UCSD-AML1 (cell line): ENCODE results near the gene PPRC1.

Experiments used
- DNase-seq: peaks from one replicate; lab custom pipeline; 2025; ENCODE audit not compliant: unreplicated experiment; lab: John Stamatoyannopoulos, UW

The PPRC1 gene, protein sequence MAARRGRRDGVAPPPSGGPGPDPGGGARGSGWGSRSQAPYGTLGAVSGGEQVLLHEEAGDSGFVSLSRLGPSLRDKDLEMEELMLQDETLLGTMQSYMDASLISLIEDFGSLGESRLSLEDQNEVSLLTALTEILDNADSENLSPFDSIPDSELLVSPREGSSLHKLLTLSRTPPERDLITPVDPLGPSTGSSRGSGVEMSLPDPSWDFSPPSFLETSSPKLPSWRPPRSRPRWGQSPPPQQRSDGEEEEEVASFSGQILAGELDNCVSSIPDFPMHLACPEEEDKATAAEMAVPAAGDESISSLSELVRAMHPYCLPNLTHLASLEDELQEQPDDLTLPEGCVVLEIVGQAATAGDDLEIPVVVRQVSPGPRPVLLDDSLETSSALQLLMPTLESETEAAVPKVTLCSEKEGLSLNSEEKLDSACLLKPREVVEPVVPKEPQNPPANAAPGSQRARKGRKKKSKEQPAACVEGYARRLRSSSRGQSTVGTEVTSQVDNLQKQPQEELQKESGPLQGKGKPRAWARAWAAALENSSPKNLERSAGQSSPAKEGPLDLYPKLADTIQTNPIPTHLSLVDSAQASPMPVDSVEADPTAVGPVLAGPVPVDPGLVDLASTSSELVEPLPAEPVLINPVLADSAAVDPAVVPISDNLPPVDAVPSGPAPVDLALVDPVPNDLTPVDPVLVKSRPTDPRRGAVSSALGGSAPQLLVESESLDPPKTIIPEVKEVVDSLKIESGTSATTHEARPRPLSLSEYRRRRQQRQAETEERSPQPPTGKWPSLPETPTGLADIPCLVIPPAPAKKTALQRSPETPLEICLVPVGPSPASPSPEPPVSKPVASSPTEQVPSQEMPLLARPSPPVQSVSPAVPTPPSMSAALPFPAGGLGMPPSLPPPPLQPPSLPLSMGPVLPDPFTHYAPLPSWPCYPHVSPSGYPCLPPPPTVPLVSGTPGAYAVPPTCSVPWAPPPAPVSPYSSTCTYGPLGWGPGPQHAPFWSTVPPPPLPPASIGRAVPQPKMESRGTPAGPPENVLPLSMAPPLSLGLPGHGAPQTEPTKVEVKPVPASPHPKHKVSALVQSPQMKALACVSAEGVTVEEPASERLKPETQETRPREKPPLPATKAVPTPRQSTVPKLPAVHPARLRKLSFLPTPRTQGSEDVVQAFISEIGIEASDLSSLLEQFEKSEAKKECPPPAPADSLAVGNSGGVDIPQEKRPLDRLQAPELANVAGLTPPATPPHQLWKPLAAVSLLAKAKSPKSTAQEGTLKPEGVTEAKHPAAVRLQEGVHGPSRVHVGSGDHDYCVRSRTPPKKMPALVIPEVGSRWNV (N-terminal part only)

DNA sequence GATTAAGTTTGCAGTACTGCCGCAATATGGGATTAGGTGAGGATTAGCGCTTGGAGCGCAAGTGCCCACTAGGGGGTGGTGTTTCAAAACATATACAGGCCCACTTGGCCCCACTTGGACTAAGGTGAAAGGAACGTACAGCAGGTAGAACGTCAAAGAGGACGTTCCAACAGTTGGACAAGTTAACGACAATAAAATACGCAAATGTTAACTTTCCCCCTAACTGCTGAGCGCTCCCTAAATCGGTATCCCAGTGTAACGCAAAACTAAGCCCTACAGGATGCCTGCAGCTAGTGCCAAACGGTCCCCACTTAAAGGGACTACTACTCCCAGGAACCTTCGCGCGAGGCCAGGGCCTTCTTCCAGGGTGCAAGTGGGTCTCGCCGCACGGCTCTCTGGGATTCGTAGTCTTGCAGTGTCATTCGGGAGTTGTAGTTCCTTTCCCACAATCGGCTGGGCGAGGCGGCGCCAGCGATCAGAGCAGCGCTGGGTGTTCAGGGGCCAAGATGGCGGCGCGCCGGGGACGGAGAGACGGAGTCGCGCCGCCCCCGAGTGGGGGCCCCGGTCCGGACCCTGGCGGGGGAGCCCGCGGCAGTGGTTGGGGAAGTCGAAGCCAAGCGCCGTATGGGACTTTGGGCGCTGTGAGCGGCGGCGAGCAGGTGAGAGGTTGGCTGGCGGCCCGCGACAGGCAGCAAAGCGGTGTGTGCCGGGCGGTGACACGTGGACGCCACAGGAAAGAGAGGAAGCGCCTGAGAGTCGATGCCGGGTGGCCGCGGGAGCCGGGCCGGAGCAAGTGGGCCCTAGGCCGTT is at the start of gene PPRC1:
PPRC1 (plus strand) TSS at position 478 of the 810 bp plus-strand sequence; CDS start at position 507, 29 bp downstream.
- DNase-seq = peak; percentile 96

DNA sequence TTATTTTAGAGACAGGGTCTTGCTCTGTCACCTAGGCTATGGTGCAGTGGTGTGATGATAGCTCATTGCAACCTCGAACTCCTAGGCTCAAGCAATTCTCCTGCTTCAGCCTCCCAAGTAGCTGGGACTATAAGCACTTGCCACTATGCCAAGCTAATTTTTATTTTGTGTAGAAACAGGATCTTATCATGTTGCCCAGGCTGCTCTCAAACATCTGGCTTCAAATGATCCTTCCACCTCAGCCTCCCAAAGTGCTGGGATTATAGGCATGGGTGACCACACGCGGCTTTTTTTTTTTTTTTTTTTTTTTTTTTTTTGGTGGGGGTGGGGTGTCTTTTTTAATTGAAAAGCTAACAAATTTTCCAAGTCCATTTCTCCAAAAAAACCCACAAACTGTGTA is 49.3 kb upstream of the PPRC1 start:
- no peak for DNase-seq

DNA sequence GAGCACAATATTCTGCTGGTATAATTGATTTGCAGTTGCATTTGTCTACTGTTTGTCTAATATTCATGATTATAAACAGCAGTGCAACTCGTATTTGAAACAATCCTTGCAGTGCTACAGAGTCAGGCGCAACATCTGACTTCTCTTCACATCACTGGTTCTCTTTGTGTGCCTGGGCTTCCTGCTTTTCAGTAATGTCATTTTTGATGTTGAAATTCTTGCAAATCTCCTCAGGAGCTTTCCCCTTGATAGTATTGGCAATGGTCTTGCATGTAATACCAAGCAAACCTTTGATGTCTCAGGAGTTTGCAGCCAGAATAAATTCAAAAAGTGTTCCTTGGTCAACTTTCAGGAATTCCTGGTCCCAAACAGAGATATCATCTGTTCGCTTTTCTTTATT is 47.5 kb upstream of the PPRC1 start:
- no peak for DNase-seq

DNA sequence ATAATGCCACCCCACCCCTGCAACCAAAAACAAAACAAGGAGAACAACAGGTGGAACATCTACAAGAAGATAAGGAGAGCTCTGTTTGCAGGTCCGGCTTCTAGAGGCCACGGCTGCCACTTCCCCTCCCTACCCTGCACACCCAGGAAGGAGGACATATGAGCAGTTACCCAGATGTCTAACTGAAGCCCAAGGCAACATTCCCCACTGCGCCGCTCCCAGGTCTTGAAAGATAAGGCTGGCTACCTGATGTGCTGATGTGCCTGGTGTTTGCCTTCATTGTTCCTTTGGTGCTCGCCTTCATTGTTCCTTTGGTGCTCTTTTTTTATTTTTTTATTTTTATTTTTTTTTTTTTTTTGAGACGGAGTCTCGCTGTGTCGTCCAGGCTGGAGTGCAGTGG is 46.6 kb upstream of the PPRC1 start:
- no peak for DNase-seq

DNA sequence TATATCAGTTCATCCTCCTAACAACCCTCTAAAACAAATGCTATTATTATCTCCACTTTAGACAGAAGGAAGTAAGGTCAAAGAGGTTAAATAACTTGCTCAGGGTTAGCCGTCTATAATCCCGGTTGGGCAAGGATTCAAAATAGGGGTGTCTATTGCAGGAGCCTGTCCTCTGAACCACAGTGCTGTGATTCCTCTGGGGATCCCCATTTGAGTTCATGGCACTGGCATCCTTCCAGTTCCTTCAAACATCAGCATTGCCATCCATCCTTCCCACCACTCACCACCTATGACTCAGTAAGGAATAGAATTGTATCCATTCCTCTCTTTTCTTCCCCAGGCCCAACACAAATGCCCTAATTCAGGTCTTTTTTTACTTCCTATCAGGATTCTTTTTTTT is 42.1 kb upstream of the PPRC1 start:
- no peak for DNase-seq

DNA sequence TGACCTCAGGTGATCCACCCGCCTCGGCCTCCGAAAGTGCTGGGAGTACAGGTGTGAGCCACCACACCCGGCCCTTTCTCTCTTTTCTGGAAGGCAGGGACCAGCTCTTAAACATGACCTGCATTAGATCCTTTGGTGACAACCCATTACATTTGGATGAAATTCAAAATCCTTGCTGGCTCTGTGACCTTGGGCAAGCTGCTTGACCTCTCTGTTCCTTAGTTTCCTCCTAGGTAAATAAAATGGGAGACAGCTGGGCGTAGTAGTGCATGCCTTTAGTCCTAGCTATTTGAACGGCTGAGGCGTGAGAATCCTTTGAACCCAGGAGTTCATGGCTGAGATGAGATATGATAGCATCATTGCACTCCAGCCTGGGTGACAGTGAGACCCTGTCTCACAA is 36.4 kb upstream of the PPRC1 start:
- DNase-seq = no peak

DNA sequence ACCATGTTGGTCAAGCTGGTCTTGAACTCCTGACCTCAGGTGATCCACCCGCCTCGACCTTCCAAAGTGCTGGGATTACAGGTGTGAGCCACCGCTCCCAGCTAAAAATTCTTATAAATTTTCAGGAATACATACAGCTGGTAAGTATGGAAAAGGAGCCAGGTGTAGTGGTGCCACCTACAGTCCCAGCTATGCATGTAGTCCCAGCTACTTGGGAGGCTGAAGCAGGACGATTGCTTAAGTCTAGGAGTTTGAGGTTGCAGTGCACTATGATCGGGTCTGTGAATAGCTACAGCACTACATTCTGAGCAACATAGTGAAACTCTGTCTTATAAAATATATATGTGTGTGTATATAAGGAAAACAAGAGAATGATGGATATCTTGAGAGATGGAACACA is 31.7 kb upstream of the PPRC1 start:
- DNase-seq = no peak

DNA sequence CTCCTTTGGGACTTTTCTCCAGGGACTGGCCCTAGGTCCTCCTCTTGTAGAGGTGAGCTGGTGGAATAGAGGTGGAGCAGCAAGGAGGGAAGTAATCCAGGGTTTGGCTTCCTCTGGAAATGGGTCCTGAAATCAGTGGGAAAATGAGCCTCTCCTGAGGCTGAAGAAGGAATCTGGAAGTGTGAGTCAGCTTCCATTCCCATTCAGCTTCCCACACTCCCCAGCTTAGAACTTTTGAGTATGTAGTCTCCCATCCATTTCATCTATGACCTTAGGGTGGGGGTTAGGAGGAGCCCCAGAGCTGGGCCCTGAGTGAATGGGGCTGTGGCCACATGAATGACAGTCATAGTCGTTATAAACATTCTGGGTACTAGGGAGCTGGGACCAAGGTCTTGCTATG is 30.4 kb upstream of the PPRC1 start:
- DNase-seq = no peak

DNA sequence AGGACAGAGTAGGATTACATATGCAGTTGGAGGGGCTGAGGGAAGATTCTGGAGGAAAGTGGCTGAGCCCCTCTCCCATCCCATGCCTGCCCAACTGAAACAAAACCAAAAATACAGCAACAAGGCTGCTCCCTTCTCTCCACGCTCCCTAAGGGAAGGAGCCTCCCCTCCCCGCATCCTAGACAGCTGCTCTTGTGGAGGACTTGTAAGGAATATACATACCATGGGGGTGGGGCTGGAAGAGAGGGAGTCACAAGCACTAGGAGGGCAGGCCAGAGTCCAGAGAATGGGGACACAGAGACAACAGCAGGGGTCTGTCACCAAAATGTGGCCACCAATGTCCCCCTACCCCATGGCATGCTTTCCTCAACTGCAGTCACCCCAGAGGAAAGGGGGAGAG is 25.8 kb upstream of the PPRC1 start:
- DNase-seq = no peak

DNA sequence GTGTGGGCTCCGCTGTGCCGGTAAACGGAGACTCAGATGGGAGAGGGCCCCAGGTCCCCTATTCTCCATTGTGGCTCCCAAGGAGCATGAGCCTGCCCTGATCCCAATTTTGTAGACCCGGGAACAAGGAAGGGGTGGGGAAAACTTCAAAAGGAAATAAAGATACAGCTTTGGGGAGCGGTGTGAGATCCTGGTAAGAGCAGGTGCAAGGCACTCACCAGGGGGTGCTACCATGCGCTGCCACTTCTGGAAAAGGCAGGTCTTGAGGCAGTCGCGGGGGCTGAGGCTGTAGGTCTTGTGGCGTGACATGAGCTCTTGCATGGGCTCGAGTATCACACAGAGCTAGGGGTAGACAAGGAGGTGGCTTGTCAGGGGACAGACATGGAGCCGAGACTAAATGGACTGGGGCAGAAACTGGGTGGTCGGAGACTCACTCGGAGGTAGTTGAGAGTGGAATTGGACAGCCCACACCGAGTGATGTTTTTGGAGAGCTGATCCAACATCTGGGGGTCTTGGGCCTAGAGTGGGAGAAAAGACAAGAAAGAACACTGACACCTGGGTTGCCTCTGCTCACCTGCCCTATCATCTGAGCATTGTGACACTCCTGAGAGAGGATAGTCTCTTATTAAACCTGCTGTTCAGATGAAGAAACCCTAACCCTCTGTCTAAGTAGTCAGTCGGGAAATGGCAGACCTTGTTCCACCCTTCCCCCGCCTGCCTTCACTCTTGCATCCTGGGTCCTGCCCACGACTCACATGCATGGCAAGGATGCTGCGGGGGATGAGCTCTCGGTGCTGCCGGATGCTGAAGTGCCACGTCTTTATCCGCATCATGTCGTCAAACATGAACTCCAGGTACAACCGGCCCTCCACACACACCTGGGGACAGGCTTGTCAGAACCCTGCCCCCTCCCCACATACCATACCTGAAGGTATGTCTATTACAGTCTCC is 23.4 kb upstream of the PPRC1 start:
- no peak for DNase-seq

DNA sequence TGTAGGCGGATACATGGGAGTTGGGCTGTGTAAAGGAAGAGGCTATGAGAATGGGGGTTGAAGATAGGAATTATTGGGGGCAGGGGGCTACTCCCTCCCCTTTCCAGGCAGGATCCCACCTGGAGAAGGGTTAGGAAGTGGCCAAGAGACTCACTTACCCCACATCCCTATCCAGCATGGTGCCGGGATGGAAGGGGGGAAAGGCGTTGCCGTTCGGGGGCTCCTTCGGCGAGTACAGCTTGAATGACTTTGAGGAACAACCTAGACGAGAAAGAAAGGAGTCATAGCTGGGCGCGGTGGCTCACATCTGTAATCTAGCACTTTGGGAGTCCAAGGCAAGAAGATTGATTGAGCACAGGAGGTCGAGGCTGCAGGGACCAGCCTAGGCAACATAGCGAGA is 21.6 kb upstream of the PPRC1 start:
- no peak for DNase-seq

DNA sequence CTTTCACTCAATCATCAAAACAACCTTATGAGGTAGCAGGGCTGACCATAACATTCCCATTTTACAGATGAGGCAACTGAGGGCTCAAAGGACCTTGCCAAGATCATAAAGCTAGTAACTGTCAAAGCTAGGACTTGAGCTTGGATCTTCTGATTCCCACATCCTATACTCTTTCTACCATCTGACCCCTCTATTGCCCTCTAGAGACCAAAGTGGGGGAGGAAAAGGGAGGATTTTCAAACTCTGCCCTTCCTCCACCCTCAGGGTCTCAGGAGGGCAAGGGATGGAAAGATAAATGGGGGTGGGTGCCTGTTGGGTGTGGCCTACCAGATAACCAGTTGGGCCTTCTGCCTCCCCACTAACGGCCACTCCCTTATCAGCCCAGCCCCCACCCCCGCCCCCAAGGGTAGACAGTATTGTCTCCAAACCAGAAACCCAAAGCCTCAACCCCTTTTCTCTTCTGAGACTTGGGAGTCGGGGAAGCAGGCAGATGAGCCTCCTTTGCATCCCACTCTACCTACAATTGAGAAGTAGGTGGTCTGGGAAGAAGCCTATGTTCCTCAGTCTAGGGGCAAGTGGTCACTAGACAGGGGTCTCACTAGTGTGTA is 20.5 kb upstream of the PPRC1 start:
- no peak for DNase-seq

DNA sequence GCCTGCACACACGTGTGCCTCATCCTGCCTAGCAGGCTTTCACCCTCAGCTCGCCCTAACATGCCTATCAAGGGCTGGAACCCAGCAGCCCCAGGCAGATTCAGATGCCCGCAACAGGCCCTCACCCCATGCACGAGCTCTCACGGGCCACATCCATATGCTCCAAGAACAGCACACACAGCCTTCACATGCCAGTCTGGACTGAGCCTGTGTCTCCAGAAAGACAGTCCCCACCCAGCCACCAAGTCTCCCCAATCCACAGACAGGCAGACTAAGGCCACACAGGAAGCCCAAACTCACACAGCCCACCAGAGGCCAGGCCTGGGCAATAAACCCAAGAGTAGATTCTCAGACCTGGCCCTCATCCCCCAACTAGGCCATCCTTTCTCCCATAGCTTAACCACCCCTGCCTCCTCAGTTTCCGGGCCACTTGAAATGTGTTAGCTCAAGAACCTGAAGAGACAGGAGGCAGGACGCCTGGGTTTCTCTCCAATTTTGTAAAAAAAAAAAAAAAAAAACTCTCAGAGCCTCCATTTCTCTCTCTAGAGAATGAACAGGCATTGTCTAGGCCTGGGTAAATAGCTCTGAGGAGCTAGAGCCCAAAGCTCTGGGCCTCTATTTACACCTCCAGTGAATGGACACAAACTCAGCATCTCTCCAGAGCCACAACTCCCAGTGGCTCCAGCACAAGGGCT is 19.4 kb upstream of the PPRC1 start:
- no peak for DNase-seq

DNA sequence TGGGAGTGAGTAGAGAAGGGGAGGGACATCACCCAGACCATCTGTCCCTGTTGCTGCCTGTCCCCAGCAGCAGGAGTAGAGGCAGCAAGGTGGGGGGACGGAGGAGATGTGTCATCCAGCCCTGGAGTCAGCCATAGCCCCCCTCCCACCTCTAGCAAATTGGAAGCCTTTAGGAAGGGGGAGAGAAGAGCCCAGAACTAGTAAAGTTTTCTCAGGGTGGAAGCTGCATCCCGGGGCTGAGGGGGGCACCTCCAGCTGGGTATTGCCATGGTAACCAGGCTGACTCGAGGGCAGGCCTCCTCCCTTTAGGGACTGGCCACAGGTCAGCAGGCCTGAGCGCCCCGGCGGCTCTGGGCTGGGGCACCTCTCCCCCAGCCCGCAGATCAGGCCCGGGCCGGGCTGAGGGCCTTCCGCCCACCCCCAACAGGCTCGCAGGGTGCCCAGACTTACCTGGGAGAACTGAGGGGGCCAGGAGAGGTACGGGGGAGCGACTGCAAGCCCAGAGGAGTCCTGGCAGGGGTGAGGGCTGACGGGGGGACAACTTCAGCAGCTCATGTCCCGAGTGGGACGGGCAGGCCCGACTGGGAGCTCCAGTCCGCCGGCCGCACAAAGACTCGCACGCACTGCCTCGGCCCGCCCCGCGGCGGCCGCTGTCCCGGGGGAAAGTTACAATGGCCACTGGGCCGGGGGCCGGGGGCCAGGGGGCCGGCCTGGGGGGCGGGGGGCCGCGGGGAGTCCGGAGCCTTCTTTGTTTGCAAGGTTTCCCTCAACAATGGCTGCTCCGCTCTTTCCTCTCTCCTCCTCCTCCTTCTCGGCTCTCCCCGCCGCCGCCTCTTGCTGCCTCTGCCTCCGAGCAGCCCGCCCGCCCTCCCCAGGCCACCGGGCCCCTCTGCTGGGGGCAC is 18.6 kb upstream of the PPRC1 start:
- no peak for DNase-seq

DNA sequence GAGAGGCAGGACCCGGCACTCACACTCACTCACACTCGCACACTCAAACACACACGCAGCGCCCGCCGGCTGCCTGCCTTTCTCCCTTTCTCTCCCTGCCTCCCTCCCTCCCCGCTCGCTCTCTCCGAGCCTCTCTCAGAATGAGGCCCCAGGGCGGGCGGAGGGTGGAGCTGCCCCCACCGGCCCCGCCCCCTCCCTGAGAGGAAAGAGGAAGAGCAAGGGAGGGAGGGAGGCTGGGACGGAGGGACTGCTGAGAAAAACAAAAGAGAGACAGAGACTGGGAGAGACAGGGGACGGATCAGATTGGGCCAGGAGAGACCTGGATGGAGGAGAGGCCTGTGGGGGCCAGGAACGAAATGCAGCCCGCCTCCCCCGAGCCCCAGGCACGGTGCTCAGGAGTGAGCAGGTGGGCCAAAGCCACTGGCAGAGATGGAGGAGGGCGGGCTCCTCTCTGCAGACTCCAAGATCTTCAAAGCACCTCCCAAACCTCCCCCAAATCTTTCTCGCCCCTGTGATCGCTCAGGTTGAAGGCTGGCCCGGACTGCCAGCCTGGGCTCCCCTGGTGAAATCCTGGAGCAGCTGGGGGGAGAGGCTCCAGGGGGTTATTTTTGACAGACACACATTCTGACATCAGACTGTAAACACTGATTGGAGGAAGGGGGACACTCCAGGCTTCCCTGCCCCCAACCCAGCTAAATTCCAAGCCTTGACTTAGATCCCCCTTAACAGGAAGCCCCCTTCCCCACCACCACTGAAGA is 17.8 kb upstream of the PPRC1 start:
- DNase-seq = peak; percentile 89

DNA sequence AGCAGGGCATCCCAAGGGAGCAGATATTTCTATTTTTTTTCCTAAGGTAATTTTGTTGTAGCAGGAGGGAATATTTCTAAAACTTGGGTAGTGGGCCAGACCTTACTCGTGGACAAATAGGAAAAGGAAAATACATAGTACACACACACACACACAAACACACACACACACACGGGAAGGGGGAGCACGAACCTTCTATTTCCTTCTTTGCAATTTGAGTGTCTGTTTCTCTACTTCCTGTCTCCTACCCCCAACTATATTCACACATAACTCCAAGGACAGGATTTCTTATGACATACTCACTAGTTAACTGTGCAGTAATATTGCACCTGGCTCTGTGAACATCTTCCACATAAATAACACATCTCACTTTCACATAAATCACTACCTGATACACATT is 17.1 kb upstream of the PPRC1 start:
- DNase-seq = no peak

DNA sequence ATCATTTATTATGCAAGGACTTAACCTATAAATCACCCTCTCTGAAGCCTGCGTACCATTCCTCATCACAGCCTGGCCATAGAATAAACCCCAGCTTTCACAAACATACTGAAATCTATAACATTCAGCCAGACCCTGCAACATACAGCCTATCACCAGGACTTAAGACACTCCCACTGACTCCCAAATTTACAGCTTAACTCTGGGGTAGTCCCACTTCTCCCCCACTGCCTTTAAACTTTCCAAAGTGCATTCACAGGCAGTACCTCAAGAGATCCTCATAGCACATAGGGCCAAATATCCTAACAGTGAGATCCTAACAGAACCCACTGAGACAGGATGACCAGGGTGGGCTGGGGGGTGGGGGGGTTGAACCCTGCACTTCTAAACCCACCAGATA is 16.2 kb upstream of the PPRC1 start:
- no peak for DNase-seq
